Stimulated activated memory B cell treated with anti-CD40 and anti-IgM and Interleukin-4, amounts not matched to agents 10 μg/mL and 1 μg/mL and 100 μg/mL, for 72 hours (primary cell): Measurements from ENCODE around the gene TLL1.

Experiments used
- ATAC-seq: fragments of 150-1000 bp; cut with Tn5 transposase; 2 replicates; pipeline ENCODE4 v1.10.0; 2021
- H3K27ac Mint-ChIP-seq: one replicate; pipeline ENCODE4 v1.8.0; 2022; ENCODE audit warnings: mild to moderate bottlenecking, mixed read lengths
- H3K27me3 Mint-ChIP-seq: one replicate; pipeline ENCODE4 v1.8.0; 2022; ENCODE audit warnings: mixed read lengths
- H3K36me3 Mint-ChIP-seq: one replicate; pipeline ENCODE4 v1.8.0; 2022; ENCODE audit warnings: mixed read lengths
- H3K4me1 Mint-ChIP-seq: one replicate; pipeline ENCODE4 v1.8.0; 2022; ENCODE audit warnings: mixed read lengths
- H3K4me3 Mint-ChIP-seq: one replicate; pipeline ENCODE4 v1.8.0; 2022; ENCODE audit warnings: mild to moderate bottlenecking, moderate library complexity, mixed read lengths
- H3K9me3 Mint-ChIP-seq: one replicate; pipeline ENCODE4 v1.8.0; 2022; ENCODE audit warnings: mixed read lengths

TLL1 gene

DNA sequence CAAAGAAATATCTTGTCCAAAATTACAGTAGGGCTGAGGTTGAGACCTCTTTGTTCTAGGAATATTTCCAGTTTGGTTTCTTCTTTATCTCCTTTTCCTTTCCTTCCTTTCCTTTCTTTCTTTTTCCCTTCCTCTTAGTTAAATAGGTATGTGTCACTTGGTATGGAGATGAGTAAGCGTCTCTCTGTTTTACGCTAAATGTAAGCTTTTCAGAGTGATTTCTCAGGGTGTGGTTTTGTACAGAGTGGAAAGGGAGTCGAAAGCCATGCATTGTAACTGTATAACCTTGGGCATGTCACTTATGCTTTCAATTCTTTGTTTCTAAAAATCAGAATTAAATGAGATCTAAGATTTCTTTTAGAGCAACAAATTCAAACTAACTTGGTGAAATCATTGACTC lies 54.8 kb downstream of the TLL1 start:
- no peaks in the 10 kb centered on the region for H3K36me3 Mint-ChIP-seq
- no peak for ATAC-seq
- no peak overlapping the region for H3K4me3 Mint-ChIP-seq
- H3K27ac Mint-ChIP-seq: no peak overlapping the region
- no peaks in the 10 kb centered on the region for H3K9me3 Mint-ChIP-seq
- H3K27me3 Mint-ChIP-seq: no peaks in the 10 kb centered on the region
- no peaks in the 10 kb centered on the region for H3K4me1 Mint-ChIP-seq

- H3K36me3 Mint-ChIP-seq: no peaks in the 10 kb centered on the region
- no peak for ATAC-seq
- no peaks in the 10 kb centered on the region for H3K4me1 Mint-ChIP-seq
- H3K4me3 Mint-ChIP-seq: no peak overlapping the region
- H3K27me3 Mint-ChIP-seq: no peaks in the 10 kb centered on the region
- no peak overlapping the region for H3K27ac Mint-ChIP-seq
- H3K9me3 Mint-ChIP-seq: no peaks in the 10 kb centered on the region
These were observed 55.6 kb downstream of the TLL1 start for GRCh38 chr4:165928601-165929000.

DNA sequence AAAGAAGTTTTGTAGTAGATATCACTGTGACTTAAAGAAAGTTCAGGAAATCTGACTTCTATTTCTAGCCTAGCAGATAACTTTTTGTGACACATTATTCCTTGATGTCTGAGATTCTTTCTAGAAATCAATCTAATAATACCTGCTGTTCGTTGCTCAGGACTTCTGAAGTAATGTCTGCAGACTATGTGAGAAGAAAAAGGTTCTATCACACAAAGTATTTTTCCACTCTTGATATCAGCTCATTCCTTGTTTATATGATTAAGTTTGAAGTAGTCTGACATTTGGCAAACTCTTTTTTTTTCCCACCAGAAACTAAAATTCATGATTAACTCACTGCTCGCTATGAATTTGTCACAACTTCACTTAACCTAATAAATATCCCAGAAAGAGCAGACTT lies 56.6 kb downstream of the TLL1 start:
- ATAC-seq: no peak
- Mint-ChIP-seq H3K4me1 (no peaks in the 10 kb centered on the region), H3K27me3 (no peaks in the 10 kb centered on the region), H3K4me3 (no peak overlapping the region), H3K36me3 (no peaks in the 10 kb centered on the region), H3K27ac (no peak overlapping the region), H3K9me3 (no peaks in the 10 kb centered on the region)

GRCh38 chr4:165931741-165932140 lies 58.7 kb downstream of the TLL1 start:
- no peaks in the 10 kb centered on the region for H3K36me3 Mint-ChIP-seq
- H3K27me3 Mint-ChIP-seq: no peaks in the 10 kb centered on the region
- no peaks in the 10 kb centered on the region for H3K9me3 Mint-ChIP-seq
- H3K27ac Mint-ChIP-seq: no peak overlapping the region
- H3K4me1 Mint-ChIP-seq: no peaks in the 10 kb centered on the region
- ATAC-seq: no peak
- no peak overlapping the region for H3K4me3 Mint-ChIP-seq

DNA sequence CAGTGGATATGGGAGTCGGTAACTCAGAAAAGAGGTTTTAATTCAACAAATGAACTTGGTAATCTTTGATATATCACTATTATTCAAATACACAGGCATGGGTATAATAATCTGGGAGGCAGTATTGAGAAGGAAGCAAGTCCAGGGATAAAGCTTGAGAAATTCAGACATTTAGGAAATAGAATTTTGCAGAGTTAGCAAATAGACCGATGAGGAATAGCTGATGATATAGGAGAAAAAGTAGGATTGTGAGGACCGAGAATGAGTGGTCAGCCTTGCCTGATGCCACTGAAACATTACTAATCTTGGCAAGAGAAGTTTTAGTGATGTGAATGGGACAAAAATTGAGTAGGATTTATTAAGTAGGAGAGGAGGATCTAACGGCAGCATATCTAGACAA lies 71.9 kb downstream of the TLL1 start:
- no peaks in the 10 kb centered on the region for H3K36me3 Mint-ChIP-seq

GRCh38 chr4:165945991-165946390 lies 73.0 kb downstream of the TLL1 start:
- no peaks in the 10 kb centered on the region for H3K27me3 Mint-ChIP-seq
- ATAC-seq: no peak
- no peaks in the 10 kb centered on the region for H3K36me3 Mint-ChIP-seq
- H3K4me3 Mint-ChIP-seq: no peak overlapping the region
- peaks cover 3% of the 10 kb centered on the region for H3K9me3 Mint-ChIP-seq
- no peaks in the 10 kb centered on the region for H3K4me1 Mint-ChIP-seq
- no peak overlapping the region for H3K27ac Mint-ChIP-seq

More for the DNA sequence above, 71.9 kb downstream of the TLL1 start:
- Mint-ChIP-seq H3K4me3 (no peak overlapping the region), H3K27me3 (no peaks in the 10 kb centered on the region), H3K27ac (no peak overlapping the region), H3K4me1 (no peaks in the 10 kb centered on the region), H3K9me3 (peaks cover 4% of the 10 kb centered on the region)
- ATAC-seq: no peak

DNA sequence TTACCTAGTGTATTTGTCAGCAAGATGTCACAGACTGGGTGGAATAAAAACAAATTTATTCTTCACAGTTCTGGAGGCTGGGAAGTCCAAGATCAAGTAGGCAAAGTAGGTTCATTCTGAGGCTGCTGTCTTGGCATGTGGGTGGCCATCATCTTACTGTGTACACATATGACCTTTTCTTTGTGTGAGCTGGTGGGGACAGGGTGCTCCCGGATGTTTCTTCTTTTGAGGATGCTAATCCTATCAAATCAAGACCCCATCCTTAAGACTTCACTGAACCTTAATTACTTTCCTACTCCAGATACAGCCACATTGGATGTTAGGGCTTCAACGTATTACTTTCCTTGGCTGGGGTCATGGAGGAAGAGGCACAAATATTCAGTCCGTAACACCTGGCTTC lies 74.0 kb downstream of the TLL1 start:
- H3K9me3 Mint-ChIP-seq: peaks cover 3% of the 10 kb centered on the region
- no peak overlapping the region for H3K4me3 Mint-ChIP-seq
- no peak overlapping the region for H3K27ac Mint-ChIP-seq

GRCh38 chr4:165953181-165953580 lies 80.1 kb downstream of the TLL1 start:
- Mint-ChIP-seq H3K27ac (no peak overlapping the region), H3K9me3 (peaks cover 8% of the 10 kb centered on the region), H3K4me1 (no peaks in the 10 kb centered on the region), H3K4me3 (no peak overlapping the region), H3K36me3 (no peaks in the 10 kb centered on the region), H3K27me3 (no peaks in the 10 kb centered on the region)
- ATAC-seq: no peak

More for the DNA sequence above, 74.0 kb downstream of the TLL1 start:
- H3K36me3 Mint-ChIP-seq: no peaks in the 10 kb centered on the region
- no peaks in the 10 kb centered on the region for H3K27me3 Mint-ChIP-seq
- H3K4me1 Mint-ChIP-seq: no peaks in the 10 kb centered on the region
- ATAC-seq: no peak

DNA sequence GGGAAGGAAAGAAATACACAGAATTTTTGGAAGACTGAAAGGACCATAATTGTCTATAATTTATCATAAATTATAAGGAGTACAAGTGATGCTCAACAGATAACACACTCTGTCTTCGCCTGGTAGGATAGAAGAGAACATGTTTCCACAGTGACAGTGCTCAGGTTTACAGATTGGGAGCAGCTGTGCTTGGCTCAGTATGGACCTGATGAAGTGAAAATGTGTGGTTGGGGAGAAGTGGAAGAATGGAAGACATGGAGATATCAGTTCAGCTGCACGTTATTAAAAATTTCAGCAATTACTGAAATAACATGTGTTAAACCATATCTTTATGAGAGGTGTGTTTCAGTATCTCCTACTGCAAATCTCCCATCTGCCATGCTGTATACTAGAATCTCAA lies 90.6 kb downstream of the TLL1 start:
- no peak overlapping the region for H3K4me3 Mint-ChIP-seq
- H3K27me3 Mint-ChIP-seq: no peaks in the 10 kb centered on the region
- H3K9me3 Mint-ChIP-seq: peaks cover 7% of the 10 kb centered on the region
- no peaks in the 10 kb centered on the region for H3K36me3 Mint-ChIP-seq
- no peaks in the 10 kb centered on the region for H3K4me1 Mint-ChIP-seq
- ATAC-seq: no peak
- H3K27ac Mint-ChIP-seq: no peak overlapping the region

DNA sequence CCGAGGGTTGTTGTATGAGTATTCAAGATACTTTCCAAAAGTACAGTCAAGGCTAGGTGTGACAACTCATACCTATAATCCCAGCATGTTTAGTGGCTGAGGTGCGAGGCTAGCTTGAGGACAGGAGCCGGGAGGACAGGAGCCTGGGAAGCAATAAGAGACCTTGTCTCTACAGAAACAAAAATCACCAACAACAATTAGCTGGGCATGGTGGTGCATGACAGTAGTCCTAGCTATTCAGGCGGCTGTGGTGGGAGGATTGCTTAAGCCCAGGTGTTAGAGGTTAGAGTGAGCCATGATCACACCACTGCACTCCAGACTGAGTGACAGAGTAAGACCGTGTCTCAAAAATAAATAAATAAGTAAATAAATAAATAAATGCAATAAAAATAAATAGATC lies 91.6 kb downstream of the TLL1 start:
- Mint-ChIP-seq H3K9me3 (peaks cover 7% of the 10 kb centered on the region), H3K27me3 (no peaks in the 10 kb centered on the region), H3K27ac (no peak overlapping the region), H3K4me3 (no peak overlapping the region), H3K4me1 (no peaks in the 10 kb centered on the region), H3K36me3 (no peaks in the 10 kb centered on the region)
- ATAC-seq: no peak

GRCh38 chr4:165965503-165965902 lies 92.5 kb downstream of the TLL1 start:
- no peak for ATAC-seq
- no peak overlapping the region for H3K27ac Mint-ChIP-seq

DNA sequence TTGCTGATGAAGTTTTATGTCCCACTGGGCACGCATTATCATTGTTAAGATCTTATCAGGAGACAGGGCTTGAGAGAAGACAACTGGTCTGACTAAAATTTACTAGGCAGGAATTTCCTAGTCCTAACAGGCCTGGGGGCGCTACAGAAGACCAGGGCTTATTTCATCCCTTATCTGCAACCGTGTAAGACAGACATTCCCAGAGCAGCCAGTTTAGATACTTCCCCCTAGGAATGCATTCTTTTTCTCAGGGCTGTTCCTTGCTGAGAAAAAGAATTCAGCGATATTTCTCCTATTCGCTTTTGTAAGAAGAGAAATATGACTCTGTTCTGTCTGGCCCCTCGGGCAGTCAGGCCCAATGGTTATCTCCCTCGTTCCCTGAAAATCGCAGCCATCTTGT lies 93.8 kb downstream of the TLL1 start:
- Mint-ChIP-seq H3K27me3 (no peaks in the 10 kb centered on the region), H3K4me3 (no peak overlapping the region), H3K9me3 (peaks cover 7% of the 10 kb centered on the region), H3K4me1 (no peaks in the 10 kb centered on the region), H3K36me3 (no peaks in the 10 kb centered on the region), H3K27ac (no peak overlapping the region)
- ATAC-seq: no peak

More at GRCh38 chr4:165965503-165965902, 92.5 kb downstream of the TLL1 start:
- Mint-ChIP-seq H3K36me3 (no peaks in the 10 kb centered on the region), H3K9me3 (peaks cover 7% of the 10 kb centered on the region), H3K4me3 (no peak overlapping the region), H3K27me3 (no peaks in the 10 kb centered on the region), H3K4me1 (no peaks in the 10 kb centered on the region)

GRCh38 chr4:165967486-165967885 lies 94.4 kb downstream of the TLL1 start:
- peaks cover 7% of the 10 kb centered on the region for H3K9me3 Mint-ChIP-seq
- H3K27me3 Mint-ChIP-seq: no peaks in the 10 kb centered on the region
- H3K36me3 Mint-ChIP-seq: no peaks in the 10 kb centered on the region
- H3K27ac Mint-ChIP-seq: no peak overlapping the region
- no peak for ATAC-seq
- H3K4me1 Mint-ChIP-seq: no peaks in the 10 kb centered on the region
- H3K4me3 Mint-ChIP-seq: no peak overlapping the region

DNA sequence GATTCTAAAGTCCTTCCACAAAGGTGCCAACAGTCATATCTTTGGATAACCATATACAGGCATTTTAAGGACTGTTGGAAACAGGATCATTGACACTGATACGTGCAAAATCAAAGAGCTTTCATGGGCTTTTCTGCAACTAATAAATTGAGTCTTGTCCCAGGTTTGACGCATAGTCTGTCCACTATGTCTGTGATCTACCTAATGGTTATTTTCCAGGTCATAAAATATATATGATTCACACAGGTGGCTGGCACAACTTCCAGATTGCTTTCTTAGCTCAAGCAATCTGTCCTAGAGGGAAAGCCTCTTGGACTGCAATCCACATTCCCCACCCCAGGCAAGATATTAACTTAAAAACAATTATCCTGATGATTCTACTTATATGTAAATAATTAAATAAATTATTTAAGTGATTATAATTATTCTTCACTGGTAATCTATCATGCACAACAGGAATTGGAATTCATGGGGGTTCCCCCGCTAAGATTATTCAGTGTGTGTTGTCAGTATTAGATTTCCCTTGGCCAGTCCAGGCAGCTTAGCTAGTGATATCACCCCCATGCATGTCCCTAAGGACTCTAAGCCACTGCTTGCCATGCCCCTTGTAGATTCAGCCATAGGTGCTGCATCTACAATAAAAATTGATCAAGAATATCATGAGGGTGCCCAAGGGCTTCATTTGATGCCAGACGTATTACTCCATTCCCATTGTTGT lies 97.8 kb downstream of the TLL1 start:
- H3K27me3 Mint-ChIP-seq: no peaks in the 10 kb centered on the region
- no peaks in the 10 kb centered on the region for H3K36me3 Mint-ChIP-seq
- no peaks in the 10 kb centered on the region for H3K4me1 Mint-ChIP-seq
- ATAC-seq: no peak
- no peak overlapping the region for H3K27ac Mint-ChIP-seq
- H3K9me3 Mint-ChIP-seq: peaks cover 2% of the 10 kb centered on the region
- H3K4me3 Mint-ChIP-seq: no peak overlapping the region

GRCh38 chr4:165971446-165971845 lies 98.4 kb downstream of the TLL1 start:
- no peaks in the 10 kb centered on the region for H3K36me3 Mint-ChIP-seq
- H3K27ac Mint-ChIP-seq: no peak overlapping the region
- ATAC-seq: no peak
- H3K9me3 Mint-ChIP-seq: peaks cover 2% of the 10 kb centered on the region
- H3K4me1 Mint-ChIP-seq: no peaks in the 10 kb centered on the region
- H3K4me3 Mint-ChIP-seq: no peak overlapping the region
- H3K27me3 Mint-ChIP-seq: no peaks in the 10 kb centered on the region

- ATAC-seq: no peak
- Mint-ChIP-seq H3K4me1 (no peaks in the 10 kb centered on the region), H3K27ac (no peak overlapping the region), H3K4me3 (no peak overlapping the region), H3K36me3 (no peaks in the 10 kb centered on the region), H3K9me3 (peaks cover 2% of the 10 kb centered on the region), H3K27me3 (no peaks in the 10 kb centered on the region)
These were observed 98.9 kb downstream of the TLL1 start for GRCh38 chr4:165971933-165972332.

DNA sequence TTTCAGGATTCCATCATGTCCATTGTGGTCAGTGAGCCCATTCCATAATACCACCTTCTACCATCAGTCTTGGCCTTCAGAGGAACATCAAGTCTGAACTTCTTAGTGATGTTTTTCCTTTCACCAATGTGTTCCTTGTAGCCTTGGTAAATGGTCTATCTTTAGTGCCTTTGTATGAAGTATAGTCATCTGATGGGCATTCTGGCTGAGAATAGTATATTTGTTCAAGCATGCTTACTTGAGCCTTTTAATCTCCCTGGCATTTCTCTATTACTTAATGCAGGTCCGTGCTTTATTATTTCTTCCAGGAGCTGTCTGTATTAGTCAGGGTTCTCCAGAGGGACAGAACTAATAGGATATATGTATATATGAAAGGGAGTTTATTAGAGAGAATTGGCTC lies 99.7 kb downstream of the TLL1 start:
- H3K27ac Mint-ChIP-seq: no peak overlapping the region
- H3K27me3 Mint-ChIP-seq: no peaks in the 10 kb centered on the region

More for the DNA sequence above, 99.7 kb downstream of the TLL1 start:
- H3K36me3 Mint-ChIP-seq: no peaks in the 10 kb centered on the region
- H3K9me3 Mint-ChIP-seq: no peaks in the 10 kb centered on the region
- no peak for ATAC-seq
- no peak overlapping the region for H3K4me3 Mint-ChIP-seq
- no peaks in the 10 kb centered on the region for H3K4me1 Mint-ChIP-seq
